Measurements from ENCODE around the gene BCL11A. TPM values are rescaled to one million over a fixed set of nuclear protein-coding genes. Genes with fewer than 3 reads are reported as not detected.

The BCL11A gene
- total RNA-seq, 2 experiments from 2014 or later = 2.3 to 3.3 TPM

DNA sequence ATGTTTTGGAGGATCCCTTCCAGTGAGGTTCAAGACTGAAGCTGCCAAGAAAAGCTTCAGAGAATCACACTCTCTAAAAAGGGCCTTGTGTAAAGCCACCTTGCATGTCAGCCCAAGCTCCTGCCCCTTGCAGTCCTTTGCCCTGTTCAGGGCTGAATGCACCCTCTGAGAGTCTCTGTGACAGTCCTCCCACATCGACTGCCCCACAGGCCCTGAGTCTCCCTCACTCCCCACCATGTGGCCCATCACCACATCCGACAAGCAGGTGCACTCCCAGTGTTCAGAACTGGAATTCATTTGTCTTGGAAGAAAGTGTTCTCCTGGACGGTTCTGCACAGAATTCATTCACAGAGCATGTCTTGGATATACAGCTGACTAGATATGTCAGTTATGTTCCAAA is 31.0 kb downstream of the BCL11A start:
- intact Hi-C loops (cut with DNase I, micrococcal nuclease) = no loop called here
- no peak overlapping the region for H3K4me3 Mint-ChIP-seq
- no peaks in the 10 kb centered on the region for H3K36me3 Mint-ChIP-seq (ENCODE audit: low read depth)
- peaks cover 16% of the 10 kb centered on the region for H3K4me1 Mint-ChIP-seq (ENCODE audit: low read depth)
- H3K4me1 ChIP-seq (ENCODE audit: insufficient read depth, low read length) = no peaks in the 10 kb centered on the region
- TF ChIP-seq, protein P1, sequence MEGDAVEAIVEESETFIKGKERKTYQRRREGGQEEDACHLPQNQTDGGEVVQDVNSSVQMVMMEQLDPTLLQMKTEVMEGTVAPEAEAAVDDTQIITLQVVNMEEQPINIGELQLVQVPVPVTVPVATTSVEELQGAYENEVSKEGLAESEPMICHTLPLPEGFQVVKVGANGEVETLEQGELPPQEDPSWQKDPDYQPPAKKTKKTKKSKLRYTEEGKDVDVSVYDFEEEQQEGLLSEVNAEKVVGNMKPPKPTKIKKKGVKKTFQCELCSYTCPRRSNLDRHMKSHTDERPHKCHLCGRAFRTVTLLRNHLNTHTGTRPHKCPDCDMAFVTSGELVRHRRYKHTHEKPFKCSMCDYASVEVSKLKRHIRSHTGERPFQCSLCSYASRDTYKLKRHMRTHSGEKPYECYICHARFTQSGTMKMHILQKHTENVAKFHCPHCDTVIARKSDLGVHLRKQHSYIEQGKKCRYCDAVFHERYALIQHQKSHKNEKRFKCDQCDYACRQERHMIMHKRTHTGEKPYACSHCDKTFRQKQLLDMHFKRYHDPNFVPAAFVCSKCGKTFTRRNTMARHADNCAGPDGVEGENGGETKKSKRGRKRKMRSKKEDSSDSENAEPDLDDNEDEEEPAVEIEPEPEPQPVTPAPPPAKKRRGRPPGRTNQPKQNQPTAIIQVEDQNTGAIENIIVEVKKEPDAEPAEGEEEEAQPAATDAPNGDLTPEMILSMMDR (IDR thresholded peaks at IDR 0.05) = no peak
- no peaks in the 10 kb centered on the region for H3K9me3 ChIP-seq (ENCODE audit: control insufficient read depth in 1 of 2, insufficient read depth in 1 of 2, low read length in 2 of 2)
- ATAC-seq (ENCODE audit: poor library complexity) = no peak
- POLR2A ChIA-PET = no interaction called here
- H3K27me3 ChIP-seq (ENCODE audit: control insufficient read depth in 1 of 2, insufficient read depth in 2 of 2, low read length in 2 of 2) = no peaks in the 10 kb centered on the region
- H3K27me3 Mint-ChIP-seq = no peaks in the 10 kb centered on the region
- no peak for DNase-seq
- H3K4me3 ChIP-seq (ENCODE audit: low read length) = no peak overlapping the region
- no peaks in the 10 kb centered on the region for H3K36me3 ChIP-seq (ENCODE audit: insufficient read depth, low read length)
- H3K9me3 Mint-ChIP-seq = no peaks in the 10 kb centered on the region
- no peak overlapping the region for H3K27ac Mint-ChIP-seq
- CTCF ChIA-PET = no interaction called here
- H3K27ac ChIP-seq (ENCODE audit: low read depth in 1 of 2, low read length in 2 of 2) = no peak overlapping the region

DNA sequence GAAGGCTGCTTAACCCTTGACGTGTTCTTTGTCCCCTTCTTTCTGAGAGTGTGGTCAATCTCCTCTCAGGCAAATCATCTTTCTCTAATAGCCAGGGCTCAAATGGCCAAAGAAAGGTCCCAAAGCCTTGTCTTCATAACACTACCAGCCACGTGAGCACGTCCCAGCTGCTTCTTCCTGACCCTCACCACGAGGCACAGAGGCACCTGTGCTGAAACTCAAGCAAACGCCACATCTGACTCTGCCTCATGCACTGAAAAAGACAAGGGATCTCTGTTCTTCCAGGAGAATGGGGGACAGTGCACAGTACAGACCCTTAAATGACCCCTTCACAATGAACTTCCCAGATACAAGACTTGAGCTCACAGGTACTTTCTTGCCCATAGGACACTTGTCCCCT is 31.8 kb downstream of the BCL11A start:
- no peaks in the 10 kb centered on the region for H3K36me3 ChIP-seq (ENCODE audit: insufficient read depth, low read length)
- CTCF ChIA-PET = no interaction called here

DNA sequence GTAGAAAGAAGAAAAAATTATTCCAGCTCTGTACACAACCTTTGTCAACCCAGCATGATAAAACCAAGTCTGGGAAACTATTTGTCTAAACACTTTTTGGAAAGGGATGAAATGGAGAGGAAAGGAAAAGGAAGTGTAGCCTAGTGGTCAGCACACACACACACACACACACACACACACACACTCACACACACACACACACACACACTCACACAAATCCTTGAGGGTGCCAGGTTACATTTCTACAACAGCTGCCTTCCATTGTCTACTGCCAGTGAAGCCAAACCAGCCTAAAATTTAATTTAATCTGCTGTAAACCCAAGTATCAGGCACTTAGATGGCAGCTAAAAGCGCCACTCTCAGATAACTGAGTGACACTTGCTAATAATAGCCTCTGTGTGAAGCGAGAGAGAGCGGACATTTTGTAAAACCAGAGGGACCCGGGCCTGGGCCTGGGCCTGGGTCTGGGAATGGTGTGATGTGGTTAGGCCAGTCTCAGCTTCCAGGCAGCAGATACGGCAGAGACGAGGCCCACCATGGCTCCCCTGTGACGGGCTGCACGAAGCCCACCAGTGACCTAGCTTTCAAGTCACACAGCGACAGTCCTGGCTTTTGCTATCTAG is 32.4 kb downstream of the BCL11A start:
- Histone ChIP-seq H3K4me1 (ENCODE audit: insufficient read depth, low read length) (no peaks in the 10 kb centered on the region), H3K36me3 (ENCODE audit: insufficient read depth, low read length) (no peaks in the 10 kb centered on the region), H3K27me3 (ENCODE audit: control insufficient read depth in 1 of 2, insufficient read depth in 2 of 2, low read length in 2 of 2) (no peaks in the 10 kb centered on the region), H3K4me3 (ENCODE audit: low read length) (no peak overlapping the region), H3K27ac (ENCODE audit: low read depth in 1 of 2, low read length in 2 of 2) (no peak overlapping the region), H3K9me3 (ENCODE audit: control insufficient read depth in 1 of 2, insufficient read depth in 1 of 2, low read length in 2 of 2) (no peaks in the 10 kb centered on the region)
- H3K36me3 Mint-ChIP-seq (ENCODE audit: low read depth) = no peaks in the 10 kb centered on the region
- H3K27me3 Mint-ChIP-seq = no peaks in the 10 kb centered on the region
- no peak for DNase-seq
- ChIA-PET POLR2A (no interaction called here), CTCF (no interaction called here)
- intact Hi-C loops (cut with DNase I, micrococcal nuclease) = no loop called here
- H3K4me3 Mint-ChIP-seq = no peak overlapping the region
- ATAC-seq (ENCODE audit: poor library complexity) = no peak
- H3K9me3 Mint-ChIP-seq = no peaks in the 10 kb centered on the region
- no peak overlapping the region for H3K27ac Mint-ChIP-seq
- TF ChIP-seq, protein P1 (IDR thresholded peaks at IDR 0.05) = no peak
- H3K4me1 Mint-ChIP-seq (ENCODE audit: low read depth) = peaks cover 26% of the 10 kb centered on the region

More for the DNA sequence above, 31.8 kb downstream of the BCL11A start:
- DNase-seq (no peak), ATAC-seq (ENCODE audit: poor library complexity) (no peak)
- H3K4me3 ChIP-seq (ENCODE audit: low read length) = no peak overlapping the region
- H3K9me3 ChIP-seq (ENCODE audit: control insufficient read depth in 1 of 2, insufficient read depth in 1 of 2, low read length in 2 of 2) = no peaks in the 10 kb centered on the region
- no peaks in the 10 kb centered on the region for H3K9me3 Mint-ChIP-seq
- H3K36me3 Mint-ChIP-seq (ENCODE audit: low read depth) = no peaks in the 10 kb centered on the region
- H3K27me3 ChIP-seq (ENCODE audit: control insufficient read depth in 1 of 2, insufficient read depth in 2 of 2, low read length in 2 of 2) = no peaks in the 10 kb centered on the region
- peaks cover 22% of the 10 kb centered on the region for H3K4me1 Mint-ChIP-seq (ENCODE audit: low read depth)
- H3K4me1 ChIP-seq (ENCODE audit: insufficient read depth, low read length) = no peaks in the 10 kb centered on the region
- H3K27me3 Mint-ChIP-seq = no peaks in the 10 kb centered on the region
- no peak overlapping the region for H3K27ac ChIP-seq (ENCODE audit: low read depth in 1 of 2, low read length in 2 of 2)
- no peak overlapping the region for H3K27ac Mint-ChIP-seq
- intact Hi-C loops (cut with DNase I, micrococcal nuclease) = no loop called here
- TF ChIP-seq, protein P1 (IDR thresholded peaks at IDR 0.05) = no peak
- POLR2A ChIA-PET = no interaction called here
- H3K4me3 Mint-ChIP-seq = no peak overlapping the region

All from CD4-positive, alpha-beta T cell (primary cell).